NT2/D1 (cell line): ENCODE measurements around the gene PASD1.

Experiments used
- SUZ12 ChIP-seq: IDR thresholded peaks from 2 replicates; pipeline ENCODE4 v1.6.1; 2011; ENCODE audit not compliant: insufficient read length, insufficient read depth; ENCODE audit errors: extremely low read depth
- YY1 ChIP-seq: IDR thresholded peaks from 2 replicates; pipeline ENCODE4 v1.6.1; 2011; ENCODE audit not compliant: insufficient read length, insufficient read depth
- ZNF274 ChIP-seq: IDR thresholded peaks from 2 replicates; pipeline ENCODE4 v1.6.1; 2011; ENCODE audit warnings: mild to moderate bottlenecking, low read depth, low read length

- no peak for TF ChIP-seq YY1
- no peak for TF ChIP-seq ZNF274
- TF ChIP-seq SUZ12 = no peak
These were observed 10.7 kb upstream of the PASD1 start for GRCh38 chrX:151552743-151553142.
